ENCODE data around the gene RPRM. TPM values are rescaled to one million over a fixed set of nuclear protein-coding genes. Genes with fewer than 3 reads are reported as not detected.

RPRM gene
- total RNA-seq, 4 donors from 2014 or later = 1.0 to 54.1 (median 34.8) TPM; not detected in 1

DNA sequence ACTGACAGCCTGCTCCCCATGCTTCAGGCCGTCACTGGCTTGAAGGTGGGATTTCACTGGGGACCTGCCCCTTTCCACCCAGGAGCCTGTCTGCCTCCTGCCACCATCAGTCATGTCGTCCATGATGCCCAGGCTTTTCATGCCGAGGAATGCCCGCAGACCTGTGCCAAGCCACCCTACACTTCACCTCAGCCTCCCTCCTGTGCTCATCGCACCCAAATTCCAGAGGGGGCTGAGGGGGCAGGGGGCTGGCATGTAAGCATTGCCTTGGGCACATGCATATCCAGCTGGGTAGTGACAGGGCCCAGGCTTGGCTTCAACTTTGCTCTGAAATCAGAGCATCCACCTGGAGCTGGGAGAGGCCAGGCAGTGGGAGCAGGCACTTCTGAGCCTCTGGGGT is 20.9 kb upstream of the RPRM start:
- H3K27me3 ChIP-seq = no peaks in the 10 kb centered on the region

GRCh38 chr2:153497938-153498629 is 19.5 kb upstream of the RPRM start:
- Histone ChIP-seq H3K4me1 (no peaks in the 10 kb centered on the region), H3K27me3 (no peaks in the 10 kb centered on the region), H3K4me3 (no peak overlapping the region), H3K36me3 (no peaks in the 10 kb centered on the region), H3K27ac (no peak overlapping the region), H3K9me3 (no peaks in the 10 kb centered on the region)
- TF ChIP-seq POLR2A (IDR thresholded peaks at IDR 0.05) = no peak
- TF ChIP-seq, protein P1, sequence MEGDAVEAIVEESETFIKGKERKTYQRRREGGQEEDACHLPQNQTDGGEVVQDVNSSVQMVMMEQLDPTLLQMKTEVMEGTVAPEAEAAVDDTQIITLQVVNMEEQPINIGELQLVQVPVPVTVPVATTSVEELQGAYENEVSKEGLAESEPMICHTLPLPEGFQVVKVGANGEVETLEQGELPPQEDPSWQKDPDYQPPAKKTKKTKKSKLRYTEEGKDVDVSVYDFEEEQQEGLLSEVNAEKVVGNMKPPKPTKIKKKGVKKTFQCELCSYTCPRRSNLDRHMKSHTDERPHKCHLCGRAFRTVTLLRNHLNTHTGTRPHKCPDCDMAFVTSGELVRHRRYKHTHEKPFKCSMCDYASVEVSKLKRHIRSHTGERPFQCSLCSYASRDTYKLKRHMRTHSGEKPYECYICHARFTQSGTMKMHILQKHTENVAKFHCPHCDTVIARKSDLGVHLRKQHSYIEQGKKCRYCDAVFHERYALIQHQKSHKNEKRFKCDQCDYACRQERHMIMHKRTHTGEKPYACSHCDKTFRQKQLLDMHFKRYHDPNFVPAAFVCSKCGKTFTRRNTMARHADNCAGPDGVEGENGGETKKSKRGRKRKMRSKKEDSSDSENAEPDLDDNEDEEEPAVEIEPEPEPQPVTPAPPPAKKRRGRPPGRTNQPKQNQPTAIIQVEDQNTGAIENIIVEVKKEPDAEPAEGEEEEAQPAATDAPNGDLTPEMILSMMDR (IDR thresholded peaks at IDR 0.05) = no peak
- intact Hi-C loops (cut with DNase I; ENCODE audit: low total_unique reads) = no loop called here
- DNase-seq = no peak

More for the DNA sequence above, 20.9 kb upstream of the RPRM start:
- no peak for DNase-seq
- Histone ChIP-seq H3K4me3 (no peak overlapping the region), H3K36me3 (no peaks in the 10 kb centered on the region), H3K27ac (no peak overlapping the region), H3K9me3 (no peaks in the 10 kb centered on the region), H3K4me1 (no peaks in the 10 kb centered on the region)
- intact Hi-C loops (cut with DNase I; ENCODE audit: low total_unique reads) = no loop called here
- TF ChIP-seq, protein P1 (IDR thresholded peaks at IDR 0.05) = no peak
- TF ChIP-seq POLR2A (IDR thresholded peaks at IDR 0.05) = no peak

DNA sequence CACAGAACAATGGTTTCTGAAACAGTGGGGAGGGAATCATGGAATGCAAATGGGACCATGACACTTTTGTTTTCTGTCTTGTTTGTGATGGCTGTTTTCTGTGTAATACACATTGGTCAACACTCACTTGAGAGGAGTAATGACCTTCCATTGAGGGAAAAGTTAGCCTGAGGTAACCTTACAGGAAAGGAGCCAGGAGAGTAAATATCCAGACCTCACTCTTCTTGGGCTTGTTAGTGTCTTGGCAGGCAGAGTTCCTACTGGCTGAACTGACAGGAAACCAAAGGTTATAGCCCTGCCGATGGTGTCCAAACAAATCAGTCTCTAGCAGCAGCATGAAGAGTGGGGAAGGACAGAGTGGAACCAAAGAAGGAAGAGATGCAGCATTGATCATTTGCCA is 17.2 kb upstream of the RPRM start:
- H3K27me3 ChIP-seq = no peaks in the 10 kb centered on the region
- intact Hi-C loops (cut with DNase I; ENCODE audit: low total_unique reads) = no loop called here

DNA sequence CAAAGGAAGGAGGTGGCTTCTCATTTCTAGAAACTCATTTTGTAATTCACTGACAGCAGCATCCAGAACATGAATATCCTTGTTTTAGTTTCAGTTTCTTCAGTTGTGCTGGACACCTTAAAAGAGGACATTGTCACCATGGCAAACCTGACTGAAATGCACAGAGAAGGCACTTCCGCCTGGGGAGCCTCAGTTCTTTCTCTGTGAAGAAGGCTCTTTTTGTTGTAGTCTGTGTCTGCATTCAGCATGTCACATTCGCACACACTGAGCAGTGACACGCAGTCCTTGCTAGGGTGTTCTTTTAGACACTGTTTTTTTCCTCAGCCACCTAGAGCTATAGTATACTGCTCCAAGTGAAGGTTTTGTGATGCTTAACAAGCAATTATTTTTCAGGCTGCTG is 9.5 kb upstream of the RPRM start:
- Histone ChIP-seq H3K9me3 (no peaks in the 10 kb centered on the region), H3K36me3 (no peaks in the 10 kb centered on the region), H3K27ac (no peak overlapping the region), H3K27me3 (no peaks in the 10 kb centered on the region), H3K4me1 (no peaks in the 10 kb centered on the region), H3K4me3 (no peak overlapping the region)
- DNase-seq = no peak
- TF ChIP-seq, protein P1 (IDR thresholded peaks at IDR 0.05) = no peak
- TF ChIP-seq POLR2A (IDR thresholded peaks at IDR 0.05) = no peak
- intact Hi-C loops (cut with DNase I; ENCODE audit: low total_unique reads) = no loop called here

More for the DNA sequence above, 17.2 kb upstream of the RPRM start:
- Histone ChIP-seq H3K4me1 (no peaks in the 10 kb centered on the region), H3K36me3 (no peaks in the 10 kb centered on the region), H3K27ac (no peak overlapping the region), H3K4me3 (no peak overlapping the region), H3K9me3 (no peaks in the 10 kb centered on the region)
- DNase-seq = no peak
- TF ChIP-seq, protein P1 (IDR thresholded peaks at IDR 0.05) = no peak
- TF ChIP-seq POLR2A (IDR thresholded peaks at IDR 0.05) = no peak

DNA sequence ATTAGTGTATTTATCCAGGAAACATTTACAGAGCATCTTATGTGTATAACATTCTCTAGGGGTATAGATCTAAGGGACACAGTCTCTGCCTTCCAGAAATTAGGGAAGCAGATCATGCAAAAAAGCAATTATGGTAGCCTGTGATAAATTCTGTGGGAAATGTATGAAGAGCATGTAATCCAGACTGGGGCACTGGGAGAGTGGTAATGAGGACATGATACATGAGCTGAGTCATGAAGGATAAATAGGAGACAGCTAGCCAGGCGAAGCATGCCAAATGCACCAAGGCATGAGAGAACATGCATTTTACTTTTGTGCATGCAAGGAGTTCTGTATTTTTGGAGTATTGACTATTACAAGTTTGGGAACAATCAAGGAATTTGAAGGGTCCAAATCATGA is 8.9 kb upstream of the RPRM start:
- H3K36me3 ChIP-seq = no peaks in the 10 kb centered on the region
- no peak overlapping the region for H3K4me3 ChIP-seq
- TF ChIP-seq, protein P1 (IDR thresholded peaks at IDR 0.05) = no peak
- no peak for TF ChIP-seq POLR2A (IDR thresholded peaks at IDR 0.05)
- H3K4me1 ChIP-seq = no peaks in the 10 kb centered on the region
- no peaks in the 10 kb centered on the region for H3K9me3 ChIP-seq
- H3K27me3 ChIP-seq = no peaks in the 10 kb centered on the region
- no peak for DNase-seq
- intact Hi-C loops (cut with DNase I; ENCODE audit: low total_unique reads) = no loop called here
- no peak overlapping the region for H3K27ac ChIP-seq

All from uterus (tissue), 4 donors.